Raji (cell line): ENCODE measurements around the gene BLTP3B.

ENCODE experiments used
- POLR2A ChIP-seq: IDR thresholded peaks from 2 replicates; pipeline ENCODE4 v1.6.1; 2011; ENCODE audit warnings: low read depth, low read length, control low read depth; ENCODE audit not compliant: insufficient read depth

BLTP3B gene

DNA sequence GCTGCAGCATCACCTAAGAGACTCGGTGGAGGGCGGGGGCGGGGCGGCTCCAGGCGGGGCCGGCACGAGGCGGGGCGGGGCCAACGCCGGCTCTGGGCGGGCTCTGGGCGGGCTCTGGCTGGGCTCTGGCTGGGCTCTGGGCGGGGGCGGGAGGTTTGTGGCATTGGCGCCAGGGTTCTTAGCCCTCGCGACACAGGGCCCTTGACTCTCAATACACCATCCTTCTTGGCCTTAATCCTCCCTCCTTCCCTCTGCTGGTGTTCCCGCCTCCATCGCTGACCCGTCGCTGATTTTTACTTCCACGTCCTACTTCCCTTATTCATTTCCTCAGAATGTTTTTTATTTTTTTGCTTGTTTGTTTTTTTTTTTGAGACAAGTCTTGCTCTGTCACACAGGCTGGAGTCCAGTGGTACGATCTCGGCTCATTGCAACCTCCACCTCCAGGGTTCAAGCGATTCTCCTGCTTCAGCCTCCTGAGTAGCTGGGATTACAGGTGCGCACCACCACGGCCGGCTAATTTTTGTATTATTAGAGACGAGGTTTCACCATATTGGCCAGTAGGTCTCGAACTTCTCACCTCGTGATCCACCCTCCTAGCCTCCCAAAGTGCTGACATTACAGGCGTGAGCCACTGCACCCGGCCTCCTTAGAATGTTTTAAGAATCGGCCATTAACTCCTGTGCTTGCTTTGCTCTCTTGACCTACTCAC lies at the start of gene BLTP3B:
TSS of gene BLTP3B (minus strand) at position 24 of the 709 bp plus-strand sequence. CDS start 239 bp downstream, outside the sequence.
- peak; percentile 67 for TF ChIP-seq POLR2A

DNA sequence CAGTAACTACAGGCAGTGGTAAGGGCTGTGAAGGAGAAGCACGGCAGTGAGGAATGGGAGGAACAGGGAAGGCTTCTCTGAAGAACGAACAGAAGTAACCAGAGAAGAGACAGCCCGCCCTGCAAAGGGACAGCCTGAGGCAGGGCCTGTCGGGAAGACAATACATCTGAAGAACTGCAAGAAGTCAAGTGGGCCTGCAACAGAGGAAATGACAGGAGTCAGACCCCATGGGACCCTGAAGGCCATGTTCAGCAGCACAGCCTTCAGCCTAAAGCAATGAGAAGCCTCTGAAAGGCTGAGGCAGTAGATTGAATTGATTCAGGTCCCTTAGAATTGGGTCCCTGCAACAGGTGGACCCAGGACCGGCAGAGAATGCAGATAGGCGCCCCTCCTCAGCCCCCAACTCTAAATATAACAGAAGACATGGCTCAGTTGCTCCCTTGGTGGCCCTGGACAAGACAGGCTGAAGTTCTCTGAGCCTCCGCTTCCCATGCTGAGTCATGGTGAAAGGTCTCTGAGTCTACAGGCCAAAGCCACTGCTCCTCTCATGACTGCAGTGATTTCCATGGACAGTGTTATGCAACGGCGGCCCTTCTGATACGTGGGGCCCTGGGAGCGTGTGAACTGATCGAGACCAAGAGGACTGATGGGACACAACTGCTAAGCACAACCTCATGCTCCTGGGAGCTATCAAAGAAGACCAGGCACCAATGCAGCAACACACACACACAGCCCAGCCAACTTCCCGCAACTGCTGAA lies 47.1 kb upstream of the BLTP3B start:
- no peak for TF ChIP-seq POLR2A

GRCh38 chr12:100187857-100188519 lies 45.3 kb upstream of the BLTP3B start:
- TF ChIP-seq POLR2A: no peak

- no peak for TF ChIP-seq POLR2A
These were observed 44.4 kb upstream of the BLTP3B start for GRCh38 chr12:100187068-100187467.

DNA sequence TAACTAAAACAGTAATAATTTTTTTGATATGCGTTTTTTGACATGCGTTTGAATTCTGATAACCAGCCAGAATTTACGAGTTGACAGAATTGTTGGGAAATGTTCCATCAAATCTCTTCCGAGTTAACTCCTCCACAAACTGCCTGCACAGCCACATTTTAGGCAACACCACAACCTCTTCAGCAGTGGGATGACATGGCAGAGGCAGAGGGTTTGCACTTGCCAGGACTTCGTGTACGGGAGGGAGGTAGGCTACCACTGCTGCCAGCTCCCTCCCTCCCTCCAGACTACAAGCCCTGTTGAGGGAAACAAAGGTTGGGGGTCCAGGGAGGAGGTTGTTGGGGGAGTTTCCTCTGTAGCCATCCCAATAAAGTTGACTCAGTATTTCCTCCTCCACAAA lies 43.4 kb upstream of the BLTP3B start:
- TF ChIP-seq POLR2A: no peak

GRCh38 chr12:100185361-100185894 lies 42.8 kb upstream of the BLTP3B start:
- no peak for TF ChIP-seq POLR2A

- TF ChIP-seq POLR2A: no peak
These were observed 42.0 kb upstream of the BLTP3B start for GRCh38 chr12:100184549-100185145.

DNA sequence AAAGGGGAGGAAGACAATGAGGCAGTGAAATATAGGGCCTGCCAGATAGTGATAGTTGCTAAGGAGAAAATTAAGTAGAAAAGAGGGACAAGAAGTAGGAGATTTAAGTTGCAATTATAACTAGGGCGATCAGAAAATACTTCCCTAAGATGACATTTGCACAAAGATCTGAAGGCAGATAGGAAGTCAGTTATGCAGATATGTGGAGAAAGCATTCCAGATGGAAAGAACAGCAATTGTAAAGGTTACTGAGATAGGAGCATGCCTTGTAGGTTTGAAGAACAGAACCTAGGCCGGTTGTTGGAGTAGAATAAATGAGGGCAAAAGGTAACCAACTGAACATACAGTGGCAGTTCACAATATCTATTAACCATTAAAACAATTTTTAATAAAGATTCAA lies 36.6 kb upstream of the BLTP3B start:
- no peak for TF ChIP-seq POLR2A

GRCh38 chr12:100174495-100174894 lies 31.8 kb upstream of the BLTP3B start:
- no peak for TF ChIP-seq POLR2A

- no peak for TF ChIP-seq POLR2A
These were observed 30.4 kb upstream of the BLTP3B start for GRCh38 chr12:100173111-100173510.

- no peak for TF ChIP-seq POLR2A
These were observed 28.6 kb upstream of the BLTP3B start for GRCh38 chr12:100171248-100171647.

- no peak for TF ChIP-seq POLR2A
These were observed 27.7 kb upstream of the BLTP3B start for GRCh38 chr12:100170313-100170858.

DNA sequence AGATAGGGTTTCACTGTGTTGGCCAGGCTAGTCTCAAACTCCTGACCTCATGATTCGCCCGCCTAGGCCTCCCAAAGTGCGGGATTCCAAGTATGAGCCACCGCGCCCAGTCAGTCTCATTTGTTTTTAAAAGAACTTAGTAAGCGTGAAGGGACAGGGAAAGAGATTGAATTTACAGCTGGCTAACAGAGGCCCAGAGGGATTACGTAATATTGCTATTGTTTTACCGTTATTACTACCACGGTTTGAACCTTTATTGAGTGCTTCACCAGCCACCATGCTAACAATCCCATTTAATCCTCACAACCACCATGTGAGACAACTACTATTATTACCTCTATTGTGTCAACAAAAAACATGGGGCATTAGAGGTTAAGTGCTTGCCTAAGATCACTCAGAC lies 26.7 kb upstream of the BLTP3B start:
- TF ChIP-seq POLR2A: no peak

DNA sequence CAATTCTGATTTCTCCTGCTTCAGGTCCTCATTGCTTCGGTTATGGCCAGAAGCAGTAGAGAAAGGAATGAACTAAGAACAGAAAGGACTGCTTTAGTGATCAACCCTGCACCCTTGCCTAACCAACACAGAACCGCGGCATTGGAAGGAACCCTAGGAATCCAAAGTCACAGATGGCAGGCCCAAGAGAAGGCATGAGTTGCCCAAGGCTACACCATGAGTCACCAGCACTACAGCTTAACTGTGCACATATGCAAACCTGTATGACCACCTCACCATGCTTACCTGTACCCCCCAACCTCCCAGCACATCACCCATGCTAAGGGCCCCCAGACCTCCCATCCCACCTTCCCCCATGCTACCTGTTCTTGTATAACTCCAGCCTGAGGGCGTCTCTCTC lies 25.9 kb upstream of the BLTP3B start:
- TF ChIP-seq POLR2A: no peak

GRCh38 chr12:100166232-100166631 lies 23.6 kb upstream of the BLTP3B start:
- TF ChIP-seq POLR2A: no peak

GRCh38 chr12:100165356-100165755 lies 22.7 kb upstream of the BLTP3B start:
- no peak for TF ChIP-seq POLR2A
